ENCODE data around the gene AFAP1L1.

Gene AFAP1L1

GRCh38 chr5:149300441-149300840, 28.8 kb downstream of the AFAP1L1 start:
- Histone ChIP-seq H3K4me3 (ENCODE audit: low read depth, low read length) (no peak overlapping the region), H3K9me3 (ENCODE audit: severe bottlenecking) (no peaks in the 10 kb centered on the region), H3K27me3 (ENCODE audit: insufficient read depth, low read depth, severe bottlenecking) (peaks cover 2% of the 10 kb centered on the region), H3K27ac (no peak overlapping the region), H3K36me3 (no peaks in the 10 kb centered on the region)
- no peak for DNase-seq
- TF ChIP-seq CTCF (IDR thresholded peaks at IDR 0.05; ENCODE audit: low read depth, low read length): no peak

DNA sequence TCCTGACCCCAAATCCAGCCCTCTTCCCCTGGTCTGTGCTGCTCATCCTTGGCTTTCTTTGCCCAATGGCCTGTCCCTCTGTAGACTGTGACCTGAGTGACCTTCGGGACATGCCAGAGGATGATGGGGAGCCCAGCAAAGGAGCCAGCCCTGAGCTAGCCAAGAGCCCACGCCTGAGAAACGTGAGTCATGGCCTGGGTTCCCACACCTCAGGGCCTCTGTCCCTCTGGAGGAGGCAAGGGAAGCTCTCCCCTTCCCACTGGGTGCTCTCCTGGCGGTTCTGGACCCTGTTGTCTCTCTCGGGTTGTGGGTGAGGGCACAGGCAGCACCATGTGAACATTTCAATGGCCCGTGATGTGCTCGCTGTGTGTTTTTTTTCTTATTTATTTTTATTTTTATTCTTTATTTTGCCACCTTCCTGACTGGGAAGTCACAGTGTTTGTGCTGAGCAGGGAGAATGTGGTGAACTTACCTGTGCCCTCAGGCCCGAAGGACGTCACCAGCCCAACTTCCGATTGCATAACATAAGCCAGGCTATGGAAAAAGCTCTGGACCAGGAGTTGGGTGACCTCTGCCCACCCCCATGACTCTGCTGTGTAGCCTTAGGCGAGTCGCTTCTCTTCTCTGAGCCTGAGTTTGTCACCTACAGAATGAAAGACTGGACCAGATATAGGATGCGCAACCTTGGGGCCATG, 29.5 kb downstream of the AFAP1L1 start:
- no peak overlapping the region for H3K4me3 ChIP-seq (ENCODE audit: low read depth, low read length)
- no peak for DNase-seq
- TF ChIP-seq CTCF (IDR thresholded peaks at IDR 0.05; ENCODE audit: low read depth, low read length): no peak
- H3K27me3 ChIP-seq (ENCODE audit: insufficient read depth, low read depth, severe bottlenecking): no peaks in the 10 kb centered on the region
- no peak overlapping the region for H3K27ac ChIP-seq
- no peaks in the 10 kb centered on the region for H3K9me3 ChIP-seq (ENCODE audit: severe bottlenecking)
- no peaks in the 10 kb centered on the region for H3K36me3 ChIP-seq

DNA sequence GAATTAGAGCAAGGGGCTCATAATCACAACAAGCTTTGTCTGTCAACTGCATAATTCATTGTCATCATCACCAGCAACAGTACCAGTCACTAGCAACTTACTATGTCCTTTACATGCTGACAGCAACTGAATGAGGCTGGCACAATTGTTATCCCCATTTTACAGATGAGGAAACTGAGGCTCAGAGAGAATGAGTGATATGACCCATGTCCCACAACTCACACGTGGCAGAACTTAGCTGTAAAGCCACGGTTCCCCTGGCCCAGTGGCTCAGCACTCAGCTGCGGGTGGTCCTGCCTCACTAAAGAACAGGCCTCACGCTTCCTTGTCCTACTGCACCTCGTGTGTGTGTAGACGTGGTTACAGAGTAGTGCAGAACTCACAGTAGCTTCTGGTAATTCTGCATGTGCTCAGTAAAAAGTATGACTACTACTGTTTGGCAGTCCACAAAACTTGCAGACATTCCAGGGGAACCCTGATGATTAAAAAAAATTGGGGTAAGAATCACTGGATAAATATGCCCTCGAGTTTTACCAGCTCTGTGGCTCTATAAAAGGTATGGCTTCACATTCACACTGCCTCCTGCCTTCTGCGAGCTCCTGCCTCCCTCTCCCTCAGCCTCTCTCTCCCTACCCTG, 30.2 kb downstream of the AFAP1L1 start:
- Histone ChIP-seq H3K4me3 (ENCODE audit: low read depth, low read length) (no peak overlapping the region), H3K9me3 (ENCODE audit: severe bottlenecking) (no peaks in the 10 kb centered on the region), H3K27me3 (ENCODE audit: insufficient read depth, low read depth, severe bottlenecking) (no peaks in the 10 kb centered on the region), H3K27ac (no peak overlapping the region), H3K36me3 (no peaks in the 10 kb centered on the region)
- no peak for DNase-seq
- TF ChIP-seq CTCF (IDR thresholded peaks at IDR 0.05; ENCODE audit: low read depth, low read length): no peak

- Histone ChIP-seq H3K27ac (no peak overlapping the region), H3K27me3 (ENCODE audit: insufficient read depth, low read depth, severe bottlenecking) (no peaks in the 10 kb centered on the region), H3K9me3 (ENCODE audit: severe bottlenecking) (no peaks in the 10 kb centered on the region), H3K4me3 (ENCODE audit: low read depth, low read length) (no peak overlapping the region), H3K36me3 (no peaks in the 10 kb centered on the region)
- TF ChIP-seq CTCF (IDR thresholded peaks at IDR 0.05; ENCODE audit: low read depth, low read length): no peak
- DNase-seq: no peak
These were observed 31.0 kb downstream of the AFAP1L1 start for GRCh38 chr5:149302641-149303040.

GRCh38 chr5:149303210-149303609, 31.6 kb downstream of the AFAP1L1 start:
- Histone ChIP-seq H3K9me3 (ENCODE audit: severe bottlenecking) (no peaks in the 10 kb centered on the region), H3K36me3 (no peaks in the 10 kb centered on the region), H3K27me3 (ENCODE audit: insufficient read depth, low read depth, severe bottlenecking) (no peaks in the 10 kb centered on the region), H3K27ac (no peak overlapping the region), H3K4me3 (ENCODE audit: low read depth, low read length) (no peak overlapping the region)
- DNase-seq: no peak
- no peak for TF ChIP-seq CTCF (IDR thresholded peaks at IDR 0.05; ENCODE audit: low read depth, low read length)
